K562 (cell line): ENCODE data around the gene SYCP3. TPM values are rescaled to one million over a fixed set of nuclear protein-coding genes. Genes with fewer than 3 reads are reported as not detected.
A peak's percentile ranks its signal among the peaks of the same experiment; 100 is the strongest.

Experiments used
- ARID3B ChIP-seq: fragments of 250-450 bp; sonication (Bioruptor Pico); IDR thresholded peaks from 2 replicates; pipeline ENCODE4 v1.4.0; 2020; ENCODE audit warnings: borderline replicate concordance
- ARNT ChIP-seq, 2 experiments: fragments of 450-650 bp; IDR thresholded peaks; 2 replicates each; pipeline ENCODE4 v1.6.1; 2016; ENCODE audit warnings: mild to moderate bottlenecking in 1 of 2
- CCNT2 ChIP-seq: IDR thresholded peaks from 2 replicates; pipeline ENCODE4 v1.6.1; 2011; ENCODE audit warnings: borderline replicate concordance, low read depth, mild to moderate bottlenecking, moderate library complexity, mixed read lengths, low read length; ENCODE audit not compliant: insufficient read length; ENCODE audit errors: extremely low read depth
- CHAMP1 ChIP-seq: fragments of 450-650 bp; IDR thresholded peaks from 2 replicates; pipeline ENCODE4 v1.6.1; 2016; ENCODE audit warnings: mild to moderate bottlenecking
- E2F6 ChIP-seq, 2 experiments: IDR thresholded peaks; 2 replicates each; pipeline ENCODE4 v1.6.1; 2011; ENCODE audit warnings: borderline replicate concordance in 1 of 2, control low read depth in 1 of 2, low read depth in 1 of 2, low read length in 1 of 2, mild to moderate bottlenecking in 1 of 2, mixed read lengths in 1 of 2, moderate library complexity in 1 of 2; ENCODE audit not compliant: insufficient read depth in 1 of 2, insufficient read length in 1 of 2, poor library complexity in 1 of 2, severe bottlenecking in 1 of 2; ENCODE audit errors: extremely low read depth in 1 of 2
- ELF4 ChIP-seq: fragments of 450-650 bp; formaldehyde crosslinking; IDR thresholded peaks from 2 replicates; pipeline ENCODE4 v1.4.0; 2022; ENCODE audit warnings: missing genetic modification characterization
- ETV5 ChIP-seq: sonication (generic); formaldehyde crosslinking; IDR thresholded peaks from 2 replicates; pipeline ENCODE4 v1.4.0; 2020; ENCODE audit warnings: low read depth, mild to moderate bottlenecking, missing genetic modification reagents
- FOXP1 ChIP-seq: sonication (generic); formaldehyde crosslinking; IDR thresholded peaks from 2 replicates; pipeline ENCODE4 v1.8.0; 2022; ENCODE audit warnings: mild to moderate bottlenecking, missing genetic modification reagents
- NELFE ChIP-seq: IDR thresholded peaks from 2 replicates; pipeline ENCODE4 v1.6.1; 2011; ENCODE audit warnings: mild to moderate bottlenecking; ENCODE audit not compliant: insufficient read depth, insufficient read length
- NONO ChIP-seq, 2 experiments: fragments of 200-400 bp in 1 of 2; fragments of 450-650 bp in 1 of 2; formaldehyde crosslinking in 1 of 2; IDR thresholded peaks; 2 replicates each; pipeline ENCODE4 v1.6.1; 2017; ENCODE audit warnings: low read depth in 2 of 2, mild to moderate bottlenecking in 2 of 2, moderate library complexity in 2 of 2, low read length in 1 of 2
- PHF8 ChIP-seq: fragments of 200-600 bp; sonication (generic); IDR thresholded peaks from 2 replicates; pipeline ENCODE4 v1.6.1; 2012; ENCODE audit warnings: mixed run types, mild to moderate bottlenecking, inconsistent platforms, low read length, moderate library complexity, borderline replicate concordance
- RAD21 ChIP-seq, 2 experiments: fragments of 250-450 bp in 1 of 2; fragments of 450-650 bp in 1 of 2; sonication (Bioruptor Pico) in 1 of 2; formaldehyde crosslinking in 1 of 2; IDR thresholded peaks in 1 of 2; conservative IDR thresholded peaks in 1 of 2; 2 replicates each; pipeline versions ENCODE4 v1.4.0 to v1.8.0; 2020 to 2022; ENCODE audit warnings: mild to moderate bottlenecking in 2 of 2, moderate library complexity in 1 of 2
- RB1 ChIP-seq: fragments of 450-650 bp; IDR thresholded peaks from 2 replicates; pipeline ENCODE4 v1.6.1; 2017; ENCODE audit warnings: low read depth, mild to moderate bottlenecking
- RBBP5 ChIP-seq: fragments of 200-600 bp; sonication (generic); IDR thresholded peaks from 2 replicates; pipeline ENCODE4 v1.6.1; 2012; ENCODE audit warnings: borderline replicate concordance, mild to moderate bottlenecking, low read length, control low read depth, inconsistent platforms; ENCODE audit not compliant: insufficient read depth, poor library complexity, severe bottlenecking
- RUNX1 ChIP-seq: sonication (generic); IDR thresholded peaks from 2 replicates; pipeline ENCODE4 v1.6.1; 2016; ENCODE audit warnings: antibody characterized with exemption, low read depth
- TBL1XR1 ChIP-seq, 2 experiments: IDR thresholded peaks; 2 replicates each; pipeline ENCODE4 v1.6.1; 2012; ENCODE audit warnings: improper control_type of control experiment in 2 of 2, low read length in 2 of 2, mild to moderate bottlenecking in 1 of 2
- TBP ChIP-seq: optimal IDR thresholded peaks from 2 replicates; pipeline ENCODE3; 2011; ENCODE audit warnings: low read depth, low read length, improper control_type of control experiment
- ZBTB7A ChIP-seq: IDR thresholded peaks from 2 replicates; pipeline ENCODE4 v1.6.1; 2011; ENCODE audit warnings: low read depth, mild to moderate bottlenecking, low read length, moderate library complexity, borderline replicate concordance; ENCODE audit not compliant: control insufficient read depth
- polyA plus RNA-seq, 8 experiments: library from polyadenylated mRNA; depleted of rRNA in 4 of 8; stranded (reverse) in 5 of 8; unstranded in 3 of 8; fragments of >200 nt; fragmentation: Nextera tagmentation in 2 of 8; fragmentation: Illumina TruSeq in 1 of 8; extraction: Ambion mirVana in 2 of 8; extraction: Trizol in 1 of 8; gene quantifications; 2 replicates each; pipeline versions ENCODE4 v1.2.1 to v1.2.3, GENCODE V29; 2011 to 2014; ENCODE audit warnings: inconsistent platforms in 1 of 8, missing spikeins in 1 of 8
- total RNA-seq, 7 experiments: library from RNA; depleted of rRNA in 6 of 7; stranded (reverse); fragments of >200 nt in 6 of 7; fragmentation: Illumina TruSeq in 2 of 7; extraction: Trizol in 2 of 7; gene quantifications; 2 replicates each; pipeline versions ENCODE4 v1.2.1 to v1.2.3, GENCODE V29; 2011 to 2021; ENCODE audit warnings: low replicate concordance in 1 of 7
- TF ChIP-seq, protein P1 (sequence below): sonication (generic); formaldehyde crosslinking; IDR thresholded peaks from 2 replicates; pipeline ENCODE4 v1.8.1; 2022; ENCODE audit warnings: missing genetic modification reagents

The SYCP3 gene
- total and polyA plus RNA-seq, 9 of the 15 experiments (the other 6 are each of a cell fraction or from before 2014, with no cell fraction given): 0.11 to 0.25 (median 0.22) TPM; not detected in 4

DNA sequence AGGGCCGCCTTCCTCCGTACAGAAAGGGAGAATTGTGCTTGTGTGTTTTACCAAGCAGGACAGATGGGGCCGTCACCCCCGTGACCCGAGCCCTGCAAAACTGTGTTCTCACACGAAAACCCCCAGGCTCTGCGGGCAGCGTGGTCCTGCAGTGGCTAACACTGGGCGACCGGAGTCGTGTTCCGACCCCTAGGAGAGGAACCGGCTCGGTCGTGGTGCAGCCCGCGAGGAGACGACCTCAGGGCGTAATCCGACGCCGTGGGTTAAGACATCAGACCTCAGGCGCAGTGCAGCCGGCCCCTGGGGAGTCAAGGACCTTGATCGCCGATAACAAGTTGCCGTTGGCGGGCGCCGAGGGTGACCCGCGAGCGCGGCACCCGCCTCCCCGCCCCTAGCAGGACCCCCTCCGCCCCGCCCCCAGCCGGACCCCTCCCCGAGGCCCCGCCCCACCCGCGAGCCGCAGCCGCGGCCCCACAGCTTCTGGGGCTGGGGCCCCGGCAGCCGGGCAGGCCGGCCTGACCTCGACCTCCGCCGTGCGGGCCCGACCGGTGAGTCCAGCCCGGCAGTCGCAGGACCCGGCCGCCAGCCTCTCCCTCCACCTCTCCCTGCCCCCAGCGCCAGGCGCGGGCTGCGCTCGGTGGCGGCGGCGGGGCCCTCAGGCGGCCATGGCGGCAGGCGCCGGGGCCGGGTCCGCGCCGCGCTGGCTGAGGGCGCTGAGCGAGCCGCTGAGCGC, 41.9 kb downstream of the SYCP3 start, which contains the start of gene CHPT1 (continued):
- TF ChIP-seq TBP (peak; percentile 60), TBL1XR1 (IDR thresholded peaks at IDR 0.05; ENCODE audit: low read length in 2 of 2) (peak in 1 of 2 experiments; percentile 60; a peak in 1 of 4 replicates), PHF8 (peak; percentile 81), RAD21 (CRISPR knock-in tag; conservative IDR thresholded peaks at IDR 0.05 in 1 of 2, IDR thresholded peaks at IDR 0.05 in 1 of 2) (no peak), ELF4 (no peak), CCNT2 (peak; percentile 59), ETV5 (CRISPR knock-in tag) (peak; percentile 54; the same call in 1 of the 2 replicates), FOXP1 (0 out of 2 replicates have a peak, but pooled peaks have one; percentile 8), NELFE (no peak), E2F6 (IDR thresholded peaks at IDR 0.05; ENCODE audit: borderline replicate concordance in 1 of 2, extremely low read depth in 1 of 2, insufficient read depth in 1 of 2, insufficient read length in 1 of 2, low read depth in 1 of 2, low read length in 1 of 2, poor library complexity in 1 of 2, severe bottlenecking in 1 of 2) (peak in 1 of 2 experiments; percentile 47), ARNT (IDR thresholded peaks at IDR 0.05) (no peak), CHAMP1 (no peak), ZBTB7A (peak; percentile 88), RBBP5 (peak; percentile 42), NONO (IDR thresholded peaks at IDR 0.05; ENCODE audit: low read depth in 2 of 2, low read length in 1 of 2) (peak; percentile 36 to 37; a peak in 1 of 4 replicates), RUNX1 (0 out of 2 replicates have a peak, but pooled peaks have one; percentile 13), ARID3B (CRISPR knock-in tag) (0 out of 2 replicates have a peak, but pooled peaks have one; percentile 68), RB1 (peak; percentile 56)
- TF ChIP-seq, protein P1, sequence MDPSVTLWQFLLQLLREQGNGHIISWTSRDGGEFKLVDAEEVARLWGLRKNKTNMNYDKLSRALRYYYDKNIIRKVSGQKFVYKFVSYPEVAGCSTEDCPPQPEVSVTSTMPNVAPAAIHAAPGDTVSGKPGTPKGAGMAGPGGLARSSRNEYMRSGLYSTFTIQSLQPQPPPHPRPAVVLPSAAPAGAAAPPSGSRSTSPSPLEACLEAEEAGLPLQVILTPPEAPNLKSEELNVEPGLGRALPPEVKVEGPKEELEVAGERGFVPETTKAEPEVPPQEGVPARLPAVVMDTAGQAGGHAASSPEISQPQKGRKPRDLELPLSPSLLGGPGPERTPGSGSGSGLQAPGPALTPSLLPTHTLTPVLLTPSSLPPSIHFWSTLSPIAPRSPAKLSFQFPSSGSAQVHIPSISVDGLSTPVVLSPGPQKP (CRISPR knock-in tag): no peak
